NOMO-1 (cell line): Measurements from ENCODE around the gene C1orf232.

ENCODE experiments used
- DNase-seq, 2 experiments: peaks; one replicate each; lab custom pipeline; 2025; ENCODE audit not compliant: unreplicated experiment in 2 of 2; lab: John Stamatoyannopoulos, UW

Gene C1orf232

GRCh38 chr1:26180010-26180506 lies 11.3 kb upstream of the C1orf232 start:
- DNase-seq: no peak

DNA sequence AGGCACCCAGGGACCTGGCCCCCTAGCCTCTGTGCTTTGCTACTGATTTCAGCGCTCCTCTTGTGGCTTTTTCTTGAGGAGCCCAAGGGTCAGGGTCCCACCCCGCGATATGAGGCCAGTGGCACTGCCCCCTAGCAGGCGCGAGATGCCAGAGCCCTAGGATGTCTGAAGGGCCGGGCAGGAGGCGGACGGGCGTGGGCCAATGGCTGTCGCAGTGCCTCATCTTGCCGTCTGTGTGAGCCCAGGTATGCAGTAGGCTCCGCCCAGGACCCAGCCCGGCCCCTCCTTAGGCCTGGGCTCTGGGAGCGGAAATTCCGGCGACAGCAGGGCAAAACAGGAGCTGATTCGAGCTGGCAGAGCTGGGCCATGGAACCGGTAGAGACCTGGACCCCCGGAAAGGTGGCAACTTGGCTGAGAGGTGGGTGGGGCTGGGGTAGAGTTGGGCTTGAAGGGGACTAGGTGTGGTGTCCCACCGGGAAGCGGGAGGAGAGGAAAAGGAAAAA lies 8.5 kb upstream of the C1orf232 start, which contains the start of gene CNKSR1:
Gene CNKSR1, plus strand, starts transcription at position 310 of the 503 bp plus-strand sequence. Its CDS starts 57 bp downstream, at position 367.
- DNase-seq: no peak

- no peak for DNase-seq
Observed at GRCh38 chr1:26175346-26175745, 6.6 kb upstream of the C1orf232 start.

DNA sequence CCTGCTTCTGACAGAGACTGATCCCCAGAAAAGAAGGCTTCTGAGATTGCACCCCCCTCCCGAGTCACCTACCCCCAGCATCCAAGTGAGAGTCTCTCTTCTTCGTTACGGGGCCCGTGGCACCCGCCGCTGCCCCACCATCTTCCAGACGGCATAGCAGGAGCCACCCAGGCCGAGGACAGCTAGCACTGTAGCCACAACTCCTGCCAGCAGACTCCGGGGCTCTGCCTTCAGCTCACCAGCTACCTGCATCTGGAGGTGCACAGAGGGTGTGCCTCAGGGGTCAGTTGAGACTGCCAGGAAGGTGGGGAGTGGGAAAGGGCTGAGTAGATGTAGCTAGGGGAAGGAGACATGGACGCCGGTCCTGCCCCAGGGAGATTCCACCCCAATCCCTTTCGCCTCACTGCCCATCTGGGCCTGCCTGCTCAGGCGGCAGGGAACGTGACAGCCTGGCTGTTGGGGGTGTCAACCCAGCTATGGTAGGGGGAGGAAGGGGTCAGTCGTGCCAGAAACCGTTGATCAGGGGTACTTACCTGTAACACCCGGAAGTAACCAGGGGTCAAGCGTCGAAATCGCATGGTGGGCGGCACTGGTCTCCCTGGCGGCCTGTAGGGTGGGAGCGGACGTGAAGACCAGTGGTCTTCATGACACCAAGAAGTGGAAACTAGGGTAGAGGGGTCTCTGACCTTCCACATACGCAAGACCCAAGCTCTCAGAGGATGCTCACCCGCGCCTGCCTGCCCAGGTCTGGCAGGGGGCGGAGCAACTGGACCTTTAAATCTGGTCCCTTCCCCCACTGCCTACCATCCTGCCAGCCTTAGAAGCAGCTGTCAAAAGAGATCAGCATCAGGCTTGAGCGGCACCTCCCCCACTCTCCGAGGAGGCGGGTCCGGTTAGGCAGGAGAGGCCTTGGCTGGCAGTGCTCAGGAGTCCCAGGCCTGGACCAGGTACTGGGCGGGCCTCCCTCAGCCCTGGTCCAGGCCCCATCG lies 2.6 kb upstream of the C1orf232 start, which contains the start of gene ZNF593OS:
Gene ZNF593OS, minus strand, starts transcription at position 749 of the 989 bp plus-strand sequence. Its CDS starts 171 bp downstream, at position 578.
- DNase-seq: no peak

DNA sequence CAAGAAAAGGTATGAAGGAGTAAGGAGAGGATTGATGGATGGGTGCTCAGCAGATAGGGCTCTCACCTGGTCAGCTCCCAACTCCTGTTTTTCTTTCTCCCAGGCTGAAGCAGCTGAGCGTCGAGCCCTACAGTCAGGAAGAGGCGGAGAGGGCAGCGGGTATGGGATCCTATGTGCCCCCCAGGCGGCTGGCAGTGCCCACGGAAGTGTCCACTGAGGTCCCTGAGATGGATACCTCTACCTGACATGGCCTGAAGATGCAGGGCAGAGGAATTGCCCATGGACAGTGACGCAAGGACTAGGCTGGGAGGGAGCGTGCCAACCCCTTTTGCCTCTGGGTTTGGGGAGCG lies 1.7 kb upstream of the C1orf232 start:
- no peak for DNase-seq

- peak; percentile 85 to 95 for DNase-seq
Observed at GRCh38 chr1:26169669-26170471, 1.1 kb upstream of the C1orf232 start, which contains the start of gene ZNF593. Gene ZNF593 (plus strand): TSS chr1:26169908. CDS start chr1:26169984, 76 bp downstream.

DNA sequence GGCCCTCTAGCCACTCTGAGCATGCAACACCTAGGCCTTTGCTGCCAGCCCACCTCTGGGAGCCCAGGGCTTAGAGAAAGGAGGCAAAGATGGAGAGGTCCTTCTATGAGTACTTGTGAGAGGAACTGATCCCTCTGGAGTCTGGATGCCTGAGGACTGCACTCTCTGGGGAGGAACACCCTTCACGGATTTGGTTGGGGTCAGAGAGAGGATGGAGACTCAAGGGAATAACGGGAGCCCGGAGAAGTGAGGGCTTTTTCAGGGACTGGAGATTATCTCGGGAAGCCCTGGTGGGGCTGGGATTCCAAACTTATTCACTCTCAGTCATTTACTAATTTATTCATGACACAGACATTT lies 413 bp upstream of the C1orf232 start:
- no peak for DNase-seq

- no peak for DNase-seq
Observed at GRCh38 chr1:26166719-26167281, 2.0 kb downstream of the C1orf232 start.

DNA sequence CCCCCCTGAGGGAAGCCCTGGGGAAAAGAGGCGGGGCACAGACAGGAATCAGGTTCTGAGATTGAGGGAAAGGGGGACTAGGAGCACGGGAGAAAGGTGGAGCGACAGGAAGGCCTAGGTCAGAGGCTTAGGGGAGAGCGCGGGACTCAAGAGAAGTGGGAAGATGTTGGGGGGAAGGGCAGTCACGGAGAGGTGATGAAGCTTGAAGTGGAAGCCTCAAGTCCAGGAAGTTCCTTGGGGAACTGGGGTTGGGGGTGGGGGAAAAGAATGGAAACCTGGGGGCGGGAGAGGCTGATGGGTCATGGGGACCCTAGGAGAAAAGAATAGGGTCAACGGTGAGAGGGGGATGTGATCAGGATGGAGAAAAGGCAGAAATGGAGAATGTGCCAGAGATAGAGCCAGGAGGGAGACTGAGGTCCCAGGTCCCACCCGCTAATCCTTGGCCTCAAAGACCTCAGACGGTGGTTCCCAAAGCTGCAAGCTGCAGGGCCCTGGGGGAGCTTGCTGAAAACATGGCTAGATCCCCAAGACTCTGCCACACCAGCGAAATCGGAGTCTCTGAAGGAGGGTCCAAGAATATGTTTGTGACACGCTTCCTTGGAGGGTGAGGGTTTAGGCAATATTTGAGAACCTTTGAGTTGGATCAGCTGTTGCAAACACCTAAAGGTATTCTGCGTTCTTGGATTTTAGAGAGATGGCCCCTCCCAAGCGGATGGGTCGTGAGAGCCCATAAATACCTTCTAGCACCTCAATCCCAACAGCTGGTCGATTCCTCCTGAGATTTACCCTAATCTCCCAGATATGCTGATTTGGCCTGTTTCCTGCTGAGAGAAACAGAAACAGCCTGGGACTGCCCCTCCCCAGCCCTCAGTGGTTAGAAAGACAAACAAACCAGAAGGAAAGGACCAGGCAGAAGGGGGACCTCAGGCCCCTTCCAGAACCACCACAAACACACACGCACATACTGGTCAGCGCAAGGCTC lies 3.6 kb downstream of the C1orf232 start:
- no peak for DNase-seq

DNA sequence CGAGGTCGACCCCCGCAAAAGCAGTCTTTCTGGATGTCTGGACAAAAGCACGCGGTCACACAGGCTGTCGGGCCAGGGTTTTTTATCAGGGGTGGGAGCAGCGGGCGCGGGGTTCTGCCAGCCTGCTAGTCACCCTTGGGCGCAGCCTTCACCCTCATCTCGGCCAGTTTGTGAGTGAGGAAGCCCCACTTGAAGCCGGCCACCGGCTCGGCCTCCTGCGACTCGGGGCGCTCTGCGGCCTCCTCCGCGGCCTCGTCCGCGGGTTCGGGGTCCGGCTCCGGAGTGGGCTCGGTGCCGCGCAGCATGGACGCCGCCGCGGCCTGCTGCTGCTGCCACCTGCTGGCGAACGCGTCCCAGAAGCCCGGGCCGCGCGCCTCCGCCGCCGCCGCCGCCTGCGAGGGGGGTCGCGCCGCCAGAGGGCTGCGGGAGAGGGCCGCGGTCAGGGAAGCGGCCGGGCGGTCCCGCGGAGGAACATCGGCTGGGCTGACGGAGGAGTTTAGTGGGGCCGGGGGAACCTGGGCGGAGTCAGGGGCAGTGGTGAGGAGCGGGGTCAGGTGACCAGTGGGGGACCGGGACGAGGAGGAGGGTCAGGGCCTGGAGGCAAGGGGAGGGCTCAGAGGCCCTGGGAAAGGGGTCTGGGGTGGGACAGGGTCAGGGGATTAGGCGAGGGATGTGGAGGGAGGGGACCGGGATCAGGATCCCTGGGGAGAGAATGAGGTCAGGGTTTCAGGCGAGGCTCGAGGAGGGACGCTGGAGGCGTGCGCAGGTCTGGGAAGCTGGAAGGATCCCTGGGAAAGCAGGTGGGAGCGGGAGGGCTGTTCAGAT lies 4.5 kb downstream of the C1orf232 start:
- peak; percentile 11 to 33 for DNase-seq

- no peak for DNase-seq
Observed at GRCh38 chr1:26163684-26164035, 5.1 kb downstream of the C1orf232 start.

DNA sequence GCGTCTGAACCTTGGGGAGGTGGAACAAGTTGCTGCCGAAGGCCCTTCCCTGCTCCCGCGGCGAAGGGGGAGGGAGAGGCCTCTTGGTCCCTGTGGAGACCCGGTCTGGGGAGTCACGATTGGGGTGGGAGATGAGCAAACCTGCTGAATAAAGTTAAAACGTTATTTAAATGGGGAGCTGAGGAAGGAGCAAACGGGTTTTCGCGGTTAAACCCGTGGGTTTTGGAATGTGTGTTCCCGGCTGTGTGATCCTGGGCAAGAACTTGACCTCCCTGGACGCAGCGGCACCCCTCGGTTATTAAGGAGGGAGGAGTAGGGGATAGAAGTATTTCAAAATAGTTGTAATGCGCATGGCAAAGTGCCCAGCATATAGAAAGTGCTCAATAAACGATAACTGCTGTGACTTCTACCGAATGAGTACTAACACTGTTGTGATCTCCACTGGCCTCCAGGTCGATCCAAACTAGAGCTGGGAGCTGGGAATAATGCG lies 6.5 kb downstream of the C1orf232 start:
- peak in 1 of 2 experiments; percentile 5 for DNase-seq

DNA sequence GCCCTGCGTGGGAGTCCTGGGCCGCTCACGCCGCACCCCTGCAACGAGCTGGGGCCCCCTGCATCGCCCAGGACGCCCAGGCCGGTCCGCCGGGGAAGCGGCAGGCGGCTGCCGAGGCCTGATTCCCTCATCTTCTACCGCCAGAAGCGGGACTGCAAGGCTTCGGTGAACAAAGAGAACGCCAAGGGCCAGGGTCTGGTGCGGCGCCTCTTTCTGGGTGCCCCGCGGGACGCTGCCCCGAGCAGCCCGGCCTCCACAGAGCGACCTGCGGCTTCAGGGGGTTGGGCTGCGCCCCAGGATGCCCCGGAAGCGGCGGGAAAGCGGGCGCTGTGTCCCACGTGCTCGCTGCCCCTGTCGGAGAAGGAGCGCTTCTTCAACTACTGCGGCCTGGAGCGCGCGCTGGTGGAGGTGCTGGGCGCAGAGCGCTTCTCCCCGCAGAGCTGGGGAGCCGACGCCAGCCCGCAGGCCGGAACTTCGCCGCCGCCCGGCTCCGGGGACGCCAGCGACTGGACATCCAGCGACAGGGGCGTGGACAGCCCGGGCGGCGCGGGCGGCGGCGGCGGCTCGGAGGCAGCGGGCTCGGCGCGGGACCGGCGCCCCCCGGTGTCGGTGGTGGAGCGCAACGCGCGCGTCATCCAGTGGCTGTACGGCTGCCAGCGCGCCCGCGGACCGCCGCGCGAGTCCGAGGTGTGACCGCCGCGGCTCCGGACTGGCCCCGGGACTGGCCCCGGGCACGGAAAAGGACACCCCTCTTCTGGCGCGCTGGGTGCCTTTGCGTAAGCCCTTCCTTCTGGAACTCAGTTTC lies 7.1 kb downstream of the C1orf232 start:
- peak; percentile 51 to 54 for DNase-seq

DNA sequence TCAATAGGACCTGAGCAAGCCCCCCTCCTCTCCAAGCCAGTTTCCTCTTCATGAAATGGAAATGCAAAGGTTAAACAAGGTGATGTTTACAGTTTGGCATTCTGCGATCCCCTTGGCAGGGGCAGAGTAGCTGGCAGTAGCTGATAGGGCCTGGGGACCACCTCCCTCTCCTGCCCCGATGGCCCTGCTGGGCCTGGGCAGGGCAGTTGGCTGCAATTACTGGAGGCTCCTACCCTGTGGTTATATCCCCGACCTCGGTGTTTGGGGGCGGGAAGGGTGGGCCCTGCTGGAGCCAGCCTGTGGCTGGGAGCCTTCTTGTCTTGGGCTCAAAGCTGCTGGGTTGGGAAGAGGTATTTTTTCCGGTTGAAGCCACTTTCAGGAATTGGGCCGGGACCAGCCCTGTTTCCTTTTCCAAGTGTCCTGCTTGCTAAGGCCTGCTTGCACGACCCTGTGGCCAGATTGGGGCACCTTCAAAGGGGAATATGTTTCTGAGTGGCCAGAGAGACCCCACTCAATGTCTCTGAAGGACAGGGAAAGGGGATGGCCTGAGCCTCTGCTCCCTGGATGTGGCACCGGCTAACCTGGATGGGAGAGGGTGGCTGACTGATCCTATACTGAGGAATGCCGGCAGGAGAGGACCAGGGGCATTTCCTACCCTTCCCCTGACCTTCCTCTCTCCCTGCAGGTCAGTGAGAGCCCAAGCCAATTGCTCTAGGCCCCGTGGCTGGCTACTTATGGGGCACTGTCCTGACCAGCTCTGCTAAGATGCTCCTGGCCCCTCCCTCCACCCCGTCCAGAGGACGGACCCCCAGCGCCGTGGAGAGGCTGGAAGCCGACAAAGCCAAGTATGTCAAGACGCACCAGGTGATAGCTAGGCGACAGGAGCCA lies 8.0 kb downstream of the C1orf232 start:
- DNase-seq: no peak

DNA sequence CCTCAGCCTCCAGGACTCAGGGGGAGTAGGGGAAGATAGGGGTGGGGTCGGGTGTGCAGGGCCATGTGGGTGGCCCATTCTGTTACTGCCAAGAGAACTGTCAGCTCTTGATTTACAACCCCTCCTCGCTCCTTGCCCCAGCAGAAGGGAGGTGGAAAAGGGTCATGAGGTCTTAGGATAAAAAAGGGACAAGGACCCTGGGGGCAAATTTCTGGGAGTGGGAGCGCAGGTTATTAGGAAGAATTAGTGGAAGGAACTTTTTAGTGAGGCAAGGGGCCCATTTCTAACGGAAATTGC lies 9.1 kb downstream of the C1orf232 start:
- no peak for DNase-seq

DNA sequence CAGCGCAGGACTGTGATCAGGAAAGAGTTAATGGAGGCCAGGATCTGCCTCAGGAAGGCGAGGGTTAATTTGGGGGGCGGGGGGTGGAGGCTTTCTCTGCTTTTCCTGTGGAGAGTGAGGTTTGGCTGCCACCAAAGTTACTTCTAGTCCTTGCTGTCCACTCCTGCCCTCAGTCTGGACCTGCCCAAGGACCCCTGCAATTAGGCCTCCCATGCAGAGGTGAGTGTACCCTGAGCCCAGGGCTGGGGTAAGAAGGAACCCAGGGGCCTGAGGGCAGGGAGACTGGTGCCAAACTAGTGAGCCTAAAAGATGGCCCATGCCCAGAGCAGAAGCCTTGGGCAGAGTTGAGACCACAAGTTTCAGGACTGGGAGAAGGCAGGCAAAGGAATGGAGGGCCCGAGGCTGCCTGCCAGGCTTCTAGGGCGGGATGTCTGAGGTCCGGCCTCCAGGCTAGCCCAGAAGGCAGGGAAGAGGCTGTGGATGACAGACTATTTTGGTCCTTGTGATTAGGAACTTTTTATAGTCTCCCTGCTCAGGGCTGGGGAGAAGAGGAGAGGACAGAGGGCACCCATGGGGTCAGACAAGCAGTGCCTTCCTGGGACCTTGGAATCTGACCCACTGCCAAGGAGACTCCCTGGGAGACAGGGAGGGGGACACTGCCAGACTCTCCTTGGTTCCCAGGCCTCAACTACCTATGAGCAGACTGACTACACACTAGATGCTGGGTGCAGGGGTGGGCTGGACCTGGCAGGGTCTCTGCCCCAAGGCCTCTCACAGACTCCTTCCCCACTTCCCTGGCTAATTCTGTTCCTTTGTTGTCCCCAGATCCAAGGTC lies 9.6 kb downstream of the C1orf232 start, which contains the start of gene FAM110D:
Gene FAM110D, plus strand, starts transcription at position 172 of the 835 bp plus-strand sequence. CDS start 2,213 bp downstream, outside the sequence.
- DNase-seq: no peak
